GOT3 (cell line): ENCODE results near the gene SYT2.

Experiments
- DNase-seq: peaks from one replicate; lab custom pipeline; 2025; ENCODE audit warnings: mixed read lengths; lab: John Stamatoyannopoulos, UW

SYT2 gene

GRCh38 chr1:202704601-202705000 is 5.7 kb downstream of the SYT2 start:
- no peak for DNase-seq

- DNase-seq = no peak
Measured at GRCh38 chr1:202703191-202703590, 7.1 kb downstream of the SYT2 start.

DNA sequence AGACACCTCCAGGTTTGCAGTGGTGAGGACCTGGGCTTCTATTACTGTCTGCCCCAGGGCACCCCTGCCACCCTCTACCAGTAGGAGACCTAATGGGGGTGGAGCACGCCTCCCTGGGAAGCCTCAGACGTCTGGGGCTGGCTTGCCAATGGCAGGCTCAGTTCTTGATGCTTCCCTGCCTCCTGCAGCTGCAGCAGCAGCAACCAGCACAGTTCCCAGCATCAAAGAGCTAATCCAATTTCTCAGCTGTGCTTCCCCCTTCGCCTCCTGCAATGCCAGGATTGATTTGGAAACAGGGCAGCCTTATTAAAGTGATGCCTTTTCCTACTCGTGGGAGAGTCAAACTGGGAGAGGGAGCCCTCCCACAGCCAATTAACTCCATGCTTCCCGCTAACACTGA is 8.2 kb downstream of the SYT2 start:
- DNase-seq = no peak

GRCh38 chr1:202701200-202701599 is 9.1 kb downstream of the SYT2 start:
- no peak for DNase-seq

GRCh38 chr1:202700061-202700460 is 10.2 kb downstream of the SYT2 start:
- no peak for DNase-seq

- no peak for DNase-seq
Measured at GRCh38 chr1:202698276-202698675, 12.0 kb downstream of the SYT2 start.

DNA sequence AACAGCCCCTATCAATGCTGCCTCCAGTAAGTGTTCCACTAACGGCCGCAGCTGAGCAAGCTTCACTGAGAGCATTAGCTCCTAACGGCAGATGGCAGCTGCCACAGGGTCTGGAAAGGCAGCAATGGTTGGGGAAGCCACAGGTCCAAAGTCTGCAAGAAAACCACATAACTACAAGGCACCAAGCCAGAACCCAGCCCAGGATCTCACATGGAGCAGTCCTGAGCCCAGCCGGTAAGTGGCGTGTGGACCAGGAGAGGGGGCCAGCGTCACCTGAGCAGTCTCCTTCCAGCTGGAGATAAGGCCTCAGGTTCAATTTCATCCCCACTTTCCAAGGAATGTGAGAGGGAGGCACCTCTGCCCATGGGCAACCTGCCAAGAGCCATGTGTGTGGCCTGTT is 13.2 kb downstream of the SYT2 start:
- DNase-seq = no peak

DNA sequence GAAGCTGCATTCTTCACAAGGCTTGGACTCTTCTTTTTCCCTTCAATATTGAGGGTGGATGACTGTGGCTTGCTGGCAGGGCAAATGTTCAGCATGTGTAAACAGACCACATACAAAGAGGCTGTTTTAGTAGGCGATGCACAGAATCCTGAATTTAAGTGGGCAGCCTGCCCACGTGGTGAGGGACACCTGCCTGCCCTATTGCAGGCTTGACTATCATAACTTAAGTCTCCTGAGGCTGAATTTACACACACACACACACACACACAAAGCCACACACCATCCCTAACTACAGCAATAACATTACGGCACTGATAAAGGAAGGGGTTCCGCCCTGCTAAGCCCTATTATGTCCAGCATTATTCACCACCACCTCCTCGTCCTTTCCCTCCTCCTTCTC is 15.9 kb downstream of the SYT2 start:
- no peak for DNase-seq

DNA sequence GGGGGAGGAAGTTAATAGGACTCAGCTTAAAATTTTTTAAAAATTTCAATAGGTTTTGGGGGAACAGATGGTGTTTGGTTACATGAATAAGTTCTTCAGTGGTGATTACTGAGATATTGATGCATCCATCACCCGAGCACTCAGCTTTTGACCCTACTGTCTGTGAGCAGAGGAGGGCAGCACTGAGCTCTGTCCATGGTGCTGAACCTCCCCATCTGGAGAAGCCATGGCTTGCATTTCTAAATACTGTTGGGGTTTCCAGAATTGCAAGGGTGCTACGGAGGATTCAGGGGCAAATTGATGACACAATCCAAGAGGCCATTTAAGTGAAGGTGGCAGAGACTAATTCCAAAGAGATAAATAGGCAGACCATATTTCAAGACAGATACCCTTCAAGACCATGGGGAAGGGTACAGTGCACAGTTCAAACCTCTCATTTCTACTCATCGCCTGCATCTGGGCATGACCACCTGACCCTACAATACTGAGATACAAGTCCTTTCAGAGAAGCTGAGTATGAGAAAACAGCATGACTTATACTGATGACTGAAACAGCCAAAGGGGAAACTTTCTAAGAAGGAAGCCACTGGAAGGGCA is 17.2 kb downstream of the SYT2 start:
- DNase-seq = no peak

- no peak for DNase-seq
Measured at GRCh38 chr1:202691816-202692215, 18.4 kb downstream of the SYT2 start.

DNA sequence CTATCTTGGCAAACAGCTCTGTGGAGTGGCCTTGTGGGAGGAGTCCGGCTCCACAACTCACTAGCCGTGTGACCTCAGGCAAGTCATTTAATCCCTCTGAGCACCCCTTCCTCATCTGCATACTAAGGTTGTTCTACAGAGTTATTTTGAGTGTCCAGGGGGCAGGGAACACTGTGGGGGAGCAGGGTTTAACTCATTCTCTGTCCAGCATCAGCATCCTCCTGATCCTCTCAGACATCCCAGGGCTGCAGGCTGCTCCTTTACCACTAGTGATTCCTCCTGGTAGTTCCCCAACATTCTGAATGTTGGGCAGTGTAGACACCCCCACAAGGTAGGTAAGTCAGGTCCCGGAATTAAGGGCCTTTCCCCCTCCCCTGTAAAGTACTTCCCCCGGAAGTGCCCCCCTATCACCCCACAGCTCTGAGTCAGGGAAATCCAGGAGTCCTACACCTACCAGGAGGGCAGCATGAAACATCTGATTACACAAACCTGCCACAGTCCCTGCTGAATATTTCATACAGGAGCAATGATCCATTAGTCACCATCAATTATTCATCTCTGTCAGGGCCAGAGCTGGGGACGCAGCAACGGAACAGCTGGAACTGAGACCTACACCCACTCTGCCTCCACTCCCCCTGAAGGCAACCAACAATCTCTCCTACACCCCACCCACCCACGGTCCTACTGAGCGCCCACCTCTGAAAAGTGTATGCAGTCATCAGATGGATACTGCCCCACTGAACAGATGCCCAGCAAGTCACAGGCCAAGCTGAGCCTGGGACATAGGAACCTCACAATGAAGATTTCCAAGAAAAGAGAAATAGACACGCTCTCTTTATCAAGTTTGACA is 20.5 kb downstream of the SYT2 start:
- no peak for DNase-seq

DNA sequence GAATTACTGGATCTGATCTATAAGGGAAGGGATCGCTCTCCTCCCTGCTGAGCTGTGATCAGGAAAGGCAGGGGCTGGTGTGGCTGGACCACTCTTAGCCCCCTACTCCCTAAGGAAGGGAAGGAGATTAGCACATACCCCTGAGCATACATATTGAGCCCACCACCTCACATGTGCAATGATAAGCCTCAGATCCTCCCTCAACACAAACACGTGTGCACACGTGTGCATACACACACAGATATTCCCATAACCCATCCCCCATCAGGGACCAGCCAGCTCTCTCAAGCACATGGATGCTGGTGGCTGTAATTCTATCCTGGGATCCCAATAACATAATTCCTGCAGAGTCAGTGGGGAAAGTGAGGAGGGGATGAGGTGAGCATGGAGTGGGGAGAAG is 21.2 kb downstream of the SYT2 start:
- DNase-seq = no peak

DNA sequence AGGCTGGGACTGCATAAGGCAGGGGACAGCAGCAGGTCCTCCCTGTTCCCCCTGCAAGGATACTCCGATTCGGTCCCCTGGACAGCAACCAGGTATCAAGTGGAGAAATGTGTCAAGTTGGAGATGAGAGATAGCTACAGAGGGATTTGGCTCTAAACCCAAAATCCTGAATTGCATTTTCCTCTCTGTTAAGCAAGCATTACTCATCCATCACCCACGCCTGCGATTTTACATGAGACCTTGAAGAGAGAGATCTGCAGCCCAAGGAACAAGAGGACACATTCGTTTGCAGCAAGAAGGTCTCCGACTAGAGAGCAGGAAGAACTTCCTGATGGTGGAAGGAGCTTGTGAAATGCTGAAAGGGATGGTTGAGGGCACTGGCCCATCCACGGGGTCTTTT is 21.9 kb downstream of the SYT2 start:
- DNase-seq = no peak

GRCh38 chr1:202687798-202688197 is 22.5 kb downstream of the SYT2 start:
- no peak for DNase-seq

- DNase-seq = no peak
Measured at GRCh38 chr1:202687370-202687769, 22.9 kb downstream of the SYT2 start.

DNA sequence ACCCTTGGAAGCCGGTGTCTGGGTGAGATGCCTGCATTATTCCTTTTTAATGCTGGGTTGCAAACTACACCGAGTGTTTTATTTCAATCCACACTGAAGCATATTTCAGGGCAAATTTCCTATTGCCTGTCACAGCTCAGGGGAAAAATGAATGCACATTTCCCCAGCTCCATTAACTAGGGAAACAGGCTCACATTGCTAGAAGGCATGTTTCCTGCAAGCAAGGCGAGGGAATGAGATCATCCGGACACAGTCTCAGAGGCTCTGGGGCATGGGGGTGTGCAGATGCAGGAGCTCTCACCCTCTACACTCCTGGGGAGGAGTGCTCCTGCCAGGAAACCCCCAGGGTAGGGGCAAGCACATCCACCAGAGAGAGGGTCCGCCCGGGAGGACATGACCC is 24.6 kb downstream of the SYT2 start:
- no peak for DNase-seq

DNA sequence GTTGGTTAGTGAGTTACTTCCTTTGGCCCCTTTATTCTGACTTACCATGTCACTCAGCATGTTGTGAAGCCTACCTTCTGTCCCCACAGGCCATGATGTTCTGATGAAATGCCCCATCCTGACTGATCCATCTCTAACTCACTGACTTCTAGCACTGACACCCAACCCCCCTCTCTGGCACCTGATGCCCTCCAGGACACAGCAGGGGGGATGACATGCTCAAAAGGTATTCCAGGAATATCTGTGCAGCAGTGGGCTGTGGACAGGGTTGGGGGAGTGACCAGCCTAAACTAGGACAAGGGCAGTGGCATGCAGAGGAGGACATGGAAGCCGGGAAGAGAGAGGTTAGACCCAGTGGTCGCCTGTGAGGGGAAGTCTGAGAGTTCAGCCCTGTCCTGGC is 25.5 kb downstream of the SYT2 start:
- DNase-seq = no peak

GRCh38 chr1:202683029-202683428 is 27.2 kb downstream of the SYT2 start:
- no peak for DNase-seq

- DNase-seq = no peak
Measured at GRCh38 chr1:202682477-202682876, 27.8 kb downstream of the SYT2 start.

DNA sequence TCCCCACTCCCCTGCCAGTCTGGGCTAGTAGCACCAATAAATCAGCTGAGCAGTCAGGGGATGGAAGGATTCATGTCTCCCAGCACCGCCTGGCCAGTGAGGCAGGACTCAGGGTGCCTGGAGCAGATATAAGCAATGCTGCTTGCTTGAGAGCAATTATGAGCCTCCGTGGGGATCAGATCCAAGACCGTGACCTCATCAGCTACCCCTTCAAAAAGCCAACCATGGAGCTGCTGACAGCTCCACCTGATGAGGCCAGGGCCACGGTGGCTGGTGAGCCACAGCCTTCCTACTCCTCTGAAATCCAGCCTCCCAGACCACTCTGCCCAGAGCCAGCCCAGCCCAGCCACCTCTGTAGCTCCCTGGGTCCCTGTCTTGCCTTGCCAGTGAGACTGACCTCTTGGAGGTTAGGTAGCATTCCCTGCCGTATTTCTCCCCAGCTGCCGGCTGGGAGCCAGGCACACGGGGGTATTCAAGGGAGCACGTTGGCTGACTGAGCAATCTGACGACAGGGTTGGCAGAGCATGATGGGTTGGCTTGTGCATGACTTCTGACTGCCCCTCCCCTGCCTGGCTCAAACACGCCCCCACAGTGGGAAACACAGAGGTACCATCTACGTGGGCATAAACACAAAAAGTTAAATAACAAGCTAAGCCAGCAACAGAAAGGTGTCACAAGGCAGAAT is 28.4 kb downstream of the SYT2 start:
- no peak for DNase-seq

DNA sequence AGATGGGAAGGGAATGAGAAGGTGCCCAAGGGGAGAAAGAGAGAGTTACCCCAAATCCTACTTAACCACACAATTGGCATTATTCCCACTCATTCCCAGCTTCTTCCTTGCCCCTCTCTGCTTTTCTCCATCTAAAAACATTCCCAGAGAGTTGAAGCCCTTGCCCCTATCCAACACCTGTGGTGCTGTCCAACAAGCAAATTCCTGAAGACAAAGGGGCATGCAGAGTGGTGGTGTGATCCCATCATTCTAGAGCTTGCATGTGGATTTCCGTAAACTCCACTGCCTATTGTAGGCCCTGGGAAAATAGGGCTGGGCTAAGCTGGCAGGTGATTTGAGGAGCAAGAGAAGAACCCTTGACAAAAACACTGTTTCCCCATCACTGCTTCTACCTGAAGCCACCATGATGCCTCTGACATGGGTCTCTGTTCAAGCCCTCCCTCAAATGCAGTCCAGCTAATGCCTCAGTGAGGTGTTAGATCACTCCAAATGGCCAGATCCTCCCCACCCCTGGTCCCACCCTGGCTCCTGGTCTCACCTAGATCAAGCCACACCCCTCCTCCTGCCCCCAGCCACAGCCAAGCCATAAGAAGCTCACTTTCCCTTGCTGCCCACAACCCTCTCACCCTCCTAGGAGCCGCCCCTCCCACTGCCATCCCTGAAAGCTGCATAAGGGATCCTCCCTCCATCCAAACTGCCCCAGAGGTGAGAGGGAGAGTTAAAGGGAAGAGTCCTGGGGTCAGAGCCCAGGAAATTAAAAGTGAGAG is 29.5 kb downstream of the SYT2 start:
- no peak for DNase-seq

DNA sequence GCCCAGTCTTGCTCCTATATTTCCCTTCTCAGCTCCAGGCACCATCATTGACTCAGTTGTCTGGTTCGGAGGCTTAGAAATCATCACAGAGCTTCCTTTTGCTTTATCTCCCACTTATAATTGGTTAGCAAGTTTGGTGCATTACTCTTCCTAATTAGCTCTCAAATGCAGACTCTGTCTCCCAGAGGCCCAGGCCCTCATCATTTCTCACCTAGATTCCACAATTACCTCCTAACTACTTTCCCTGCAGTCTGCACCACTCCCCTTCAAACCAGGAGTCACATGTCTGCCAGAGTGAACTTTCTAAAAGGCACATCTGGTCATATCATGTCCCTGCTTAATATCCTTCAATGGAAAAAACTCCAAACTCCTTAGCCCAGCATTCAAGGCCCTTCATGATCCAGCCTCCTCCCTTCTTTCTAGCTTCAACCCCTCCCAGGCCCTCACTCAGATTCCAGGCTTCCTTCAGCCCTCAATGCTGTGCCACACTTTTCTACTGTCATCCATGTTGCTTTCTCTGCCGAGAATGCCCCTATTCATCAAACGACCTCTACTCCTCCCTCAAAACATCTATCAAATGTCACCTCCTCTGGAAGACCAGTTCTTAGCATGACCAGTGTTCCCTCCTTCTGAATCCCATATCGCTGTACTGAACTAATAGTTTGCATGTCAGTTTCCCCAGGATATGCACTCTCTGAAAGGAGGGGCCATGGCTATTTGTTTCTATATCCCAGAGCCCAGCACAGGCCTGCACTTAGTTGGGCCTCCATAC is 30.7 kb downstream of the SYT2 start:
- no peak for DNase-seq
